Mucosa of descending colon (tissue), 3 donors: Measurements from ENCODE around the gene PMIS2. TPM values are rescaled to one million over a fixed set of nuclear protein-coding genes. Genes with fewer than 3 reads are reported as not detected.
"Not testable (repeated sequence)": the region's sequence is repeated elsewhere in the genome, so short reads cannot be mapped to it uniquely, and the experiment has no call there.

ENCODE experiments used
- ATAC-seq: fragments of 200-7000 bp; cut with Tn5 transposase; one replicate; pipeline ENCODE4 v1.9.1; 2020; ENCODE audit warnings: mild to moderate bottlenecking, moderate library complexity
- DNase-seq, 3 donors: peaks; one replicate each; pipeline ENCODE4 v3.0.0-alpha.2; 2020
- H3K36me3 ChIP-seq: fragments of 200-600 bp; one replicate; pipeline ENCODE4 v1.8.0; 2021; ENCODE audit warnings: low read depth, mild to moderate bottlenecking
- H3K4me1 ChIP-seq: fragments of 200-600 bp; one replicate; pipeline ENCODE4 v1.8.0; 2021; ENCODE audit warnings: low read depth, mild to moderate bottlenecking
- H3K4me3 ChIP-seq: fragments of 200-600 bp; one replicate; pipeline ENCODE4 v1.8.0; 2021; ENCODE audit warnings: mild to moderate bottlenecking
- H3K9me3 ChIP-seq: fragments of 200-600 bp; one replicate; pipeline ENCODE4 v1.8.0; 2021; ENCODE audit warnings: mild to moderate bottlenecking
- intact Hi-C, 2 donors: fragments of 100-400 bp; cut with DNase I in 1 of 2; cut with micrococcal nuclease in 1 of 2; formaldehyde crosslinking; loops; one replicate each; pipeline versions ENCODE4 v1.11.0 to v1.11.1; 2022; cut with DNase I, micrococcal nuclease
- total RNA-seq, 3 donors: library from RNA; stranded (reverse); fragmentation: NEBNext Ultra II Directional in 2 of 3; extraction: Animal tissue kit (Norgen Biotek cat#: 25700) in 2 of 3; gene quantifications; one replicate each; pipeline versions ENCODE4 v1.2.1 to v1.2.4, GENCODE V29; 2021 to 2023
- TF ChIP-seq, protein P1 (sequence below): fragments of 200-600 bp; IDR thresholded peaks from one replicate; pipeline ENCODE4 v1.8.0; 2022; ENCODE audit warnings: antibody characterized with exemption, mild to moderate bottlenecking
- donor health status: DM: no; HTN: no; CAD: no; lungs with moderate emphysema.
- donor health status: DM: no; HTN: no; CAD: no.
- donor health status: DM: no; HTN: yes; CAD: no.

PMIS2 gene
- total RNA-seq, 3 donors from 2014 or later: not detected

DNA sequence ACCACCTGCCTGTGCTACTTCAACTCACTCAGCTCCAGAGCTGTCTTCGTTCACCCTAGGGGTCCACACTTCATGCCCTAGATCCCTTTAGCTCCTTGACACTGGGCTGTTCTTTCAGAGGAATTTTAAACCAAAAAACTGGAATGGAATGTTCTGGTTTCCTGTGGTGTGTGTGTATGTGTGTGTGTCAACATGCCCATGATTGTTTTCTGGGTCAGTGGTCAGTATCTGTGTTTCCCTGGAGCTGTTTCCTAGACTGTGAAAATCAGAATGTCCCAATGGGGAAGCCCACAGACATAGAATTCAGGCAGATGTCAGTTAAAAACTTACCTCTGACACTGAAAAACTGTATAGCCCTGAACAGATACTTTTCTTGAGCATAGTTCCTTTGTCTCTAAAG is 1.3 kb downstream of the PMIS2 start:
- ATAC-seq: no peak
- intact Hi-C loops: no loop called here
- TF ChIP-seq, protein P1, sequence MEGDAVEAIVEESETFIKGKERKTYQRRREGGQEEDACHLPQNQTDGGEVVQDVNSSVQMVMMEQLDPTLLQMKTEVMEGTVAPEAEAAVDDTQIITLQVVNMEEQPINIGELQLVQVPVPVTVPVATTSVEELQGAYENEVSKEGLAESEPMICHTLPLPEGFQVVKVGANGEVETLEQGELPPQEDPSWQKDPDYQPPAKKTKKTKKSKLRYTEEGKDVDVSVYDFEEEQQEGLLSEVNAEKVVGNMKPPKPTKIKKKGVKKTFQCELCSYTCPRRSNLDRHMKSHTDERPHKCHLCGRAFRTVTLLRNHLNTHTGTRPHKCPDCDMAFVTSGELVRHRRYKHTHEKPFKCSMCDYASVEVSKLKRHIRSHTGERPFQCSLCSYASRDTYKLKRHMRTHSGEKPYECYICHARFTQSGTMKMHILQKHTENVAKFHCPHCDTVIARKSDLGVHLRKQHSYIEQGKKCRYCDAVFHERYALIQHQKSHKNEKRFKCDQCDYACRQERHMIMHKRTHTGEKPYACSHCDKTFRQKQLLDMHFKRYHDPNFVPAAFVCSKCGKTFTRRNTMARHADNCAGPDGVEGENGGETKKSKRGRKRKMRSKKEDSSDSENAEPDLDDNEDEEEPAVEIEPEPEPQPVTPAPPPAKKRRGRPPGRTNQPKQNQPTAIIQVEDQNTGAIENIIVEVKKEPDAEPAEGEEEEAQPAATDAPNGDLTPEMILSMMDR: no peak

DNA sequence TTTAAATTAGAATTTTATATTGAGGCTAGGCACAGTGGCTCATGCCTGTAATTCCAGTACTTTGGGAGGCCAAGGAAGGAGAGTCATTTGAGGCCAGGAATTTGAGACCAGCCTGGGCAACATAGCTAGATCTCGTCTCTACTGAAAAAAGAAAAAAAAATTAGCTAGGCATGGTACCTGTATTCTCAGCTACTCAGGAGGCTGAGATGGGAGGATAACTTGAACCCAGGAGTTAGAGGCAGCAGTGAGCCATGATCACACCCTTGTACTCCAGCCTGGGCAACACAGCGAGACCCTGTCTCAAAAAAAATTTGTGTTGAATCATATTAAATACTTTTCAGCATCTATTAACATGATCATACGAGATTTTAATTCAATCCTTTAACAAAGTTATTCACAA is 4.9 kb downstream of the PMIS2 start:
- no peak overlapping the region for H3K4me3 ChIP-seq
- TF ChIP-seq, protein P1: no peak
- DNase-seq (no peak), ATAC-seq (no peak)
- no peaks in the 10 kb centered on the region for H3K9me3 ChIP-seq
- intact Hi-C loops: no loop called here
- H3K36me3 ChIP-seq: no peaks in the 10 kb centered on the region
- no peaks in the 10 kb centered on the region for H3K4me1 ChIP-seq

More for the DNA sequence above, 1.3 kb downstream of the PMIS2 start:
- no peaks in the 10 kb centered on the region for H3K4me1 ChIP-seq
- H3K4me3 ChIP-seq: no peak overlapping the region
- no peak for DNase-seq
- no peaks in the 10 kb centered on the region for H3K36me3 ChIP-seq
- H3K9me3 ChIP-seq: no peaks in the 10 kb centered on the region

DNA sequence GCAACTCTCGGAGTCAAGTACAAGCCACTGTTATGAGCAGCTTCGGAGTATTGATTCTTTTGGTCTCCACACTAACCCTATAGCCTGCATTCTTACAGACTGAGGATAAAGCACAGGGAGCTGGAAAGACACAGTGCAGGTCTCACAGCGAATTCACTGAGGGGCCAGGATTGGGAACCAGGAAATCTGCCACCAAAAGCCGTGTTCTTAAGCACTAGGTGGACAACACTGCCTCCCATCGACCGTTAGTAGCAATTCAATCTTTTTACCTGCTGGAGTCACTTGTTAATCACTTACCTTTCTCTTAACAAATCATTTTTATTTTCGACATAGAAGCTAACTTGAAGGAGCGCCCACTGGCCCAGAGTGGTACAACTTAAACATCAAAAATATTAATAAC is 6.3 kb downstream of the PMIS2 start:
- TF ChIP-seq, protein P1: no peak
- H3K9me3 ChIP-seq: no peaks in the 10 kb centered on the region
- DNase-seq (peak in 1 of 3 donors; percentile 19), ATAC-seq (no peak)
- no peaks in the 10 kb centered on the region for H3K36me3 ChIP-seq
- intact Hi-C loops: no loop called here
- H3K4me1 ChIP-seq: no peaks in the 10 kb centered on the region
- no peak overlapping the region for H3K4me3 ChIP-seq

DNA sequence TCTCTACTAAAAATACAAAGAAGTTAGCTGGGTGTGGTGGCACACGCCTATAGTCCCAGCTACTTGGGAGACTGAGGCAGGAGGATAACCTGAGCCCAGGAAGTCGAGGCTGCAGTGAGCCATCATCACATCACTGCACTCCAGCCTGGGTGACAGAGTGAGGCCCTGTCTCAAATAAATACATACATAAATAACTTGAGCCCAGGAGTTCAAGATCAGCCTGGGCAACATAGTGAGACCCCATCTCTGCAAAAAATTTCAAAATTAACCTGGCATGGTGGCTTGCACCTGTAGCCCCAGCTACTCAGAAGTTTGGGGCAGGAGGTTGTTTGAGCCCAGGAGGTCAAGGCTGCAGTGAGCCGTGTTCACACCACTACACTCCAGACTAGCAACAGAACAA is 9.1 kb downstream of the PMIS2 start:
- intact Hi-C loops, H3K9me3 ChIP-seq, H3K36me3 ChIP-seq, H3K4me1 ChIP-seq, H3K4me3 ChIP-seq, ATAC-seq, DNase-seq: not testable (repeated sequence)

DNA sequence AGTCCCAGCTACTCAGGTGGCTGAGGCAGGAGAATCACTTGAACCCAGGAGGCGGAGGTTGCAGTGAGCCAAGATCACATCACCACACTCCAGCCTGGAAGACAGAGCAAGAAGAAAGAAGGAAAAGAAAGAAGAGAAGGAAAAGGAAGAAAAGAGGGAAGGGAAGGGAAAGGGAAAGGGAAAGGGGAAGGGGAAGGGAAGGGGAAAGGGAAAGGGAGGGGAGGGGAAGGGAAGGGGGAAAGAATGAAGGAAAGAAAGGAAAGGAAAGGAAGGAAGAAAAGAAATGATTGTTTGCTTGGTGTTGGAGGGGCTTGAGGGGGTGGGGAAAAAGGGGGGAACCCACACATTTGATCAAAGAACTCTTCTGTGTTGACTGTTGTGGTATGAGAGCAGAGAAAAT is 10.0 kb downstream of the PMIS2 start:
- no peak for ATAC-seq
- intact Hi-C loops: no loop called here
- no peaks in the 10 kb centered on the region for H3K9me3 ChIP-seq

DNA sequence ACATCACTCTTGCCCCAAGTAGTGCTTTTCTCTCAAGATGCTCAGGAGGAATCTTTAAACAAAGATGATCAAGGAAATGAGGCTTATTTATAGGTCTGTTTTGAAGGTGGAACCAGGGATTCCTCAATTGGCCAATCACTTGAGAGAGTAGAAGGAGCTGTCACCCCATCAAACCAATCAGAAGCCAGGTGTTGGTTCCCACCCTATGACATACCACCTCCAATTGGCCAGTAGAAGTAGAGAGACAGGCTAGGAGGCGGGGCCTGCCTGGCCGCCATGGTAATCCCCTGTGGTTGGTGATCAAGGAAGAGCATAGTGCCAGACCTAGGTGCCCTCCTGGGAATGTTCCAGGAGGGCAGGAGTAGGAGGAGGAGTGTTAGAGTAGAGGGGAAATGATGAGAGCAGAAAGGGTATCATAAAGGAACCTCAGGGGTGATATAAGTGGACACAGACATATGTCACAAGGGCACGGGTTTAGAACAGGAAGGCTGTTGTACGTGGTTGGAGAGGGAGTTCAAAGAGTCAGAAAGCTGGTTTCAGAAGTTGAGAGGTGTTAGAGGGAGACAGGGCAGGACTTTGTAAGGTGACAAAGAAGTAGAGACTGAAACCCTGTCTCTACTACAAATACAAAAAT is 10.5 kb downstream of the PMIS2 start:
- no peaks in the 10 kb centered on the region for H3K36me3 ChIP-seq
- no peaks in the 10 kb centered on the region for H3K9me3 ChIP-seq
- H3K4me3 ChIP-seq: no peak overlapping the region
- ATAC-seq (peak; percentile 23), DNase-seq (no peak)
- intact Hi-C loops: no loop called here
- TF ChIP-seq, protein P1: no peak
- no peaks in the 10 kb centered on the region for H3K4me1 ChIP-seq

More for the DNA sequence above, 10.0 kb downstream of the PMIS2 start:
- DNase-seq: no peak
- Histone ChIP-seq H3K36me3 (no peaks in the 10 kb centered on the region), H3K4me1 (no peaks in the 10 kb centered on the region), H3K4me3 (no peak overlapping the region)
- TF ChIP-seq, protein P1: no peak
